KMS-11 (cell line): ENCODE results near the gene CAMK1G.
A peak's percentile ranks its signal among the peaks of the same experiment; 100 is the strongest.

ENCODE experiments used
- H2AFZ ChIP-seq: fragments of 200-600 bp; sonication (generic); 2 replicates; pipeline ENCODE4 v1.6.1; 2016; ENCODE audit warnings: antibody characterized with exemption, mixed run types, low read depth
- H3K27ac ChIP-seq: fragments of 200-600 bp; sonication (generic); 2 replicates; pipeline ENCODE4 v1.6.1; 2016; ENCODE audit warnings: mild to moderate bottlenecking, mixed run types
- H3K27me3 ChIP-seq: fragments of 200-600 bp; sonication (generic); 2 replicates; pipeline ENCODE4 v1.6.1; 2017; ENCODE audit warnings: mild to moderate bottlenecking, low read depth, mixed run types, moderate library complexity; ENCODE audit not compliant: insufficient read depth
- H3K36me3 ChIP-seq: fragments of 200-600 bp; sonication (generic); 2 replicates; pipeline ENCODE4 v1.6.1; 2017; ENCODE audit warnings: mild to moderate bottlenecking, mixed run types; ENCODE audit not compliant: insufficient read depth
- H3K4me1 ChIP-seq: fragments of 200-600 bp; sonication (generic); 2 replicates; pipeline ENCODE4 v1.6.1; 2016; ENCODE audit warnings: mild to moderate bottlenecking, low read depth, mixed run types; ENCODE audit not compliant: poor library complexity, severe bottlenecking
- H3K4me2 ChIP-seq: fragments of 200-600 bp; sonication (generic); 2 replicates; pipeline ENCODE4 v1.7.0; 2016; ENCODE audit warnings: mild to moderate bottlenecking, mixed run types
- H3K4me3 ChIP-seq: fragments of 200-600 bp; sonication (generic); IDR thresholded peaks from 2 replicates; pipeline ENCODE4 v1.6.1; 2017; ENCODE audit warnings: low read depth, low read length, mixed read lengths; ENCODE audit not compliant: insufficient read depth
- H3K79me2 ChIP-seq: fragments of 200-600 bp; sonication (generic); 2 replicates; pipeline ENCODE4 v1.6.1; 2016; ENCODE audit warnings: low read depth, mixed run types; ENCODE audit not compliant: insufficient read depth
- H3K9ac ChIP-seq: fragments of 200-600 bp; sonication (generic); 2 replicates; pipeline ENCODE4 v1.6.1; 2016; ENCODE audit warnings: mild to moderate bottlenecking, mixed run types
- H4K20me1 ChIP-seq: fragments of 200-600 bp; sonication (generic); 2 replicates; pipeline ENCODE4 v1.6.1; 2016; ENCODE audit warnings: mild to moderate bottlenecking, mixed run types; ENCODE audit not compliant: insufficient read depth
- CTCF ChIP-seq: fragments of 200-600 bp; sonication (generic); conservative IDR thresholded peaks from 2 replicates; pipeline ENCODE4 v1.6.1; 2017; ENCODE audit warnings: low read depth, mild to moderate bottlenecking, antibody characterized with exemption, low read length, moderate library complexity, mixed read lengths

The CAMK1G gene

GRCh38 chr1:209565759-209566678, 17.5 kb upstream of the CAMK1G start:
- H3K4me3 ChIP-seq: no peak overlapping the region
- H3K27ac ChIP-seq: no peak overlapping the region
- no peak overlapping the region for H3K9ac ChIP-seq
- peaks cover 5% of the 10 kb centered on the region for H3K4me1 ChIP-seq
- peak overlapping the region; percentile 23 for H2AFZ ChIP-seq
- no peak overlapping the region for H3K4me2 ChIP-seq
- H4K20me1 ChIP-seq: no peaks in the 10 kb centered on the region
- peak; percentile 97 for TF ChIP-seq CTCF
- H3K27me3 ChIP-seq: no peaks in the 10 kb centered on the region
- H3K36me3 ChIP-seq: no peaks in the 10 kb centered on the region
- no peaks in the 10 kb centered on the region for H3K79me2 ChIP-seq

- no peak overlapping the region for H2AFZ ChIP-seq
- H3K4me3 ChIP-seq: no peak overlapping the region
- no peak overlapping the region for H3K9ac ChIP-seq
- H3K4me1 ChIP-seq: peaks cover 5% of the 10 kb centered on the region
- no peaks in the 10 kb centered on the region for H3K36me3 ChIP-seq
- H3K27ac ChIP-seq: no peak overlapping the region
- H3K79me2 ChIP-seq: no peaks in the 10 kb centered on the region
- no peaks in the 10 kb centered on the region for H4K20me1 ChIP-seq
- no peak overlapping the region for H3K4me2 ChIP-seq
- no peak for TF ChIP-seq CTCF
- H3K27me3 ChIP-seq: no peaks in the 10 kb centered on the region
These were observed 15.8 kb upstream of the CAMK1G start for GRCh38 chr1:209567698-209568175.

GRCh38 chr1:209569455-209570207, 13.9 kb upstream of the CAMK1G start:
- Histone ChIP-seq H3K27me3 (no peaks in the 10 kb centered on the region), H3K4me2 (peak overlapping the region; percentile 63), H2AFZ (peak overlapping the region; percentile 53; the same call in 1 of the 2 replicates), H3K4me3 (no peak overlapping the region), H3K4me1 (peaks cover 5% of the 10 kb centered on the region), H3K9ac (no peak overlapping the region), H3K27ac (no peak overlapping the region), H3K36me3 (no peaks in the 10 kb centered on the region), H3K79me2 (no peaks in the 10 kb centered on the region), H4K20me1 (no peaks in the 10 kb centered on the region)
- peak; percentile 98 for TF ChIP-seq CTCF

- Histone ChIP-seq H3K36me3 (no peaks in the 10 kb centered on the region), H2AFZ (no peak overlapping the region), H3K79me2 (no peaks in the 10 kb centered on the region), H3K4me3 (no peak overlapping the region), H3K4me1 (peaks cover 5% of the 10 kb centered on the region), H3K9ac (no peak overlapping the region), H3K27ac (no peak overlapping the region), H4K20me1 (no peaks in the 10 kb centered on the region), H3K4me2 (no peak overlapping the region), H3K27me3 (no peaks in the 10 kb centered on the region)
- TF ChIP-seq CTCF: no peak
These were observed 12.8 kb upstream of the CAMK1G start for GRCh38 chr1:209570743-209571142.
